Measurements from ENCODE around the gene SCYL2. TPM values are rescaled to one million over a fixed set of nuclear protein-coding genes. Genes with fewer than 3 reads are reported as not detected.
"Not testable (repeated sequence)": the region's sequence is repeated elsewhere in the genome, so short reads cannot be mapped to it uniquely, and the experiment has no call there.

SCYL2 gene
- total RNA-seq, 1 donor from 2014 or later, result 53.9 TPM

- TF ChIP-seq CTCF (IDR thresholded peaks at IDR 0.05), result no peak
- DNase-seq (ENCODE audit: low spot score), result no peak
- Mint-ChIP-seq H3K4me3 (ENCODE audit: unreplicated experiment) (no peak overlapping the region), H3K36me3 (ENCODE audit: low read depth) (peaks cover 12% of the 10 kb centered on the region), H3K9me3 (ENCODE audit: low read depth) (no peaks in the 10 kb centered on the region), H3K27me3 (ENCODE audit: low read depth) (no peaks in the 10 kb centered on the region), H3K27ac (ENCODE audit: unreplicated experiment) (no peak overlapping the region), H3K4me1 (ENCODE audit: low read depth) (peaks cover 8% of the 10 kb centered on the region)
These were observed 26.0 kb downstream of the SCYL2 start for GRCh38 chr12:100293017-100293416.

GRCh38 chr12:100294366-100294765 lies 27.4 kb downstream of the SCYL2 start:
- not testable (repeated sequence) for H3K9me3 Mint-ChIP-seq (ENCODE audit: low read depth); H3K27ac Mint-ChIP-seq (ENCODE audit: unreplicated experiment); H3K4me3 Mint-ChIP-seq (ENCODE audit: unreplicated experiment); H3K4me1 Mint-ChIP-seq (ENCODE audit: low read depth); DNase-seq (ENCODE audit: low spot score); H3K27me3 Mint-ChIP-seq (ENCODE audit: low read depth)
- peaks cover 17% of the 10 kb centered on the region for H3K36me3 Mint-ChIP-seq (ENCODE audit: low read depth)

GRCh38 chr12:100295764-100296555 lies 29.0 kb downstream of the SCYL2 start:
- Mint-ChIP-seq H3K27me3 (ENCODE audit: low read depth) (no peaks in the 10 kb centered on the region), H3K4me3 (ENCODE audit: unreplicated experiment) (no peak overlapping the region), H3K27ac (ENCODE audit: unreplicated experiment) (peak overlapping the region; percentile 42), H3K36me3 (ENCODE audit: low read depth) (peaks cover 30% of the 10 kb centered on the region), H3K4me1 (ENCODE audit: low read depth) (peaks cover 3% of the 10 kb centered on the region), H3K9me3 (ENCODE audit: low read depth) (peaks cover 5% of the 10 kb centered on the region)
- TF ChIP-seq CTCF (IDR thresholded peaks at IDR 0.05), result no peak
- no peak for DNase-seq (ENCODE audit: low spot score)

GRCh38 chr12:100302081-100302480 lies 35.1 kb downstream of the SCYL2 start:
- peaks cover 66% of the 10 kb centered on the region for H3K36me3 Mint-ChIP-seq (ENCODE audit: low read depth)
- no peak overlapping the region for H3K27ac Mint-ChIP-seq (ENCODE audit: unreplicated experiment)
- peaks cover 24% of the 10 kb centered on the region for H3K9me3 Mint-ChIP-seq (ENCODE audit: low read depth)
- H3K4me3 Mint-ChIP-seq (ENCODE audit: unreplicated experiment), result no peak overlapping the region
- DNase-seq (ENCODE audit: low spot score), result no peak
- no peaks in the 10 kb centered on the region for H3K4me1 Mint-ChIP-seq (ENCODE audit: low read depth)
- TF ChIP-seq CTCF (IDR thresholded peaks at IDR 0.05), result no peak
- no peaks in the 10 kb centered on the region for H3K27me3 Mint-ChIP-seq (ENCODE audit: low read depth)

GRCh38 chr12:100303831-100304230 lies 36.9 kb downstream of the SCYL2 start:
- no peak overlapping the region for H3K4me3 Mint-ChIP-seq (ENCODE audit: unreplicated experiment)
- peaks cover 30% of the 10 kb centered on the region for H3K9me3 Mint-ChIP-seq (ENCODE audit: low read depth)
- H3K4me1 Mint-ChIP-seq (ENCODE audit: low read depth), result no peaks in the 10 kb centered on the region
- DNase-seq (ENCODE audit: low spot score), result no peak
- H3K27ac Mint-ChIP-seq (ENCODE audit: unreplicated experiment), result no peak overlapping the region
- H3K36me3 Mint-ChIP-seq (ENCODE audit: low read depth), result peaks cover 68% of the 10 kb centered on the region
- no peak for TF ChIP-seq CTCF (IDR thresholded peaks at IDR 0.05)
- no peaks in the 10 kb centered on the region for H3K27me3 Mint-ChIP-seq (ENCODE audit: low read depth)

GRCh38 chr12:100304334-100304733 lies 37.4 kb downstream of the SCYL2 start:
- not testable (repeated sequence) for H3K4me1 Mint-ChIP-seq (ENCODE audit: low read depth); H3K27ac Mint-ChIP-seq (ENCODE audit: unreplicated experiment); H3K4me3 Mint-ChIP-seq (ENCODE audit: unreplicated experiment); H3K27me3 Mint-ChIP-seq (ENCODE audit: low read depth); DNase-seq (ENCODE audit: low spot score)
- H3K36me3 Mint-ChIP-seq (ENCODE audit: low read depth), result peaks cover 66% of the 10 kb centered on the region
- peaks cover 32% of the 10 kb centered on the region for H3K9me3 Mint-ChIP-seq (ENCODE audit: low read depth)

- not testable (repeated sequence) for H3K4me3 Mint-ChIP-seq (ENCODE audit: unreplicated experiment); DNase-seq (ENCODE audit: low spot score); H3K4me1 Mint-ChIP-seq (ENCODE audit: low read depth); H3K27me3 Mint-ChIP-seq (ENCODE audit: low read depth); H3K27ac Mint-ChIP-seq (ENCODE audit: unreplicated experiment)
- peaks cover 39% of the 10 kb centered on the region for H3K36me3 Mint-ChIP-seq (ENCODE audit: low read depth)
- H3K9me3 Mint-ChIP-seq (ENCODE audit: low read depth), result peaks cover 27% of the 10 kb centered on the region
These were observed 41.2 kb downstream of the SCYL2 start for GRCh38 chr12:100308138-100308537.
